HG03575 (cell line): ENCODE results near the gene CA5A.
"Not testable (repeated sequence)": the region's sequence is repeated elsewhere in the genome, so short reads cannot be mapped to it uniquely, and the experiment has no call there.

Experiments
- ATAC-seq: cut with Tn5 transposase; IDR thresholded peaks from one replicate; pipeline ENCODE4 v1.9.1; 2021; ENCODE audit not compliant: unreplicated experiment, insufficient number of reproducible peaks, low FRiP score; ENCODE audit errors: extremely low read depth

CA5A gene

DNA sequence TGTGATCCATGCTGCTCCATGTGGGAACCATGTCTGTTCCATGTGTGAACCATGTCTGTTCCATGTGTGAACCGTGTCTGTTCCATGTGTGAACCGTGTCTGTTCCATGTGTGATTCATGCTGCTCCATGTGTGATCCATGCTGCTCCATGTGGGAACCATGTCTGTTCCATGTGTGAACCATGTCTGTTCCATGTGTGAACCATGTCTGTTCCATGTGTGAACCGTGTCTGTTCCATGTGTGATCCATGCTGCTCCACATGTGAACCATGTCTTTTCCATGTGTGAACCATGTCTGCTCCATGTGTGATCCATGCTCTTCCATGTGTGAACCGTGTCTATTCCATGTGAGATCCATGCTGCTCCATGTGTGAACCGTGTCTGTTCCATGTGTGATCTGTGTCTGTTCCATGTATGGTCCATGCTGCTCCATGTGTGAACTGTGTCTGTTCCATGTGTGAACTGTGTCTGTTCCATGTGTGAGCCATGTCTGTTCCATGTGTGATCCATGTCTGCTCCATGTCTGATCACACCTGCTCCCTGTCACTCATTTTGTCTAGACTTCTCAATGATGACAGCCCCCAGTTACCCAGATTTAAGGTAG lies 56.8 kb downstream of the CA5A start:
- not testable (repeated sequence) for ATAC-seq

DNA sequence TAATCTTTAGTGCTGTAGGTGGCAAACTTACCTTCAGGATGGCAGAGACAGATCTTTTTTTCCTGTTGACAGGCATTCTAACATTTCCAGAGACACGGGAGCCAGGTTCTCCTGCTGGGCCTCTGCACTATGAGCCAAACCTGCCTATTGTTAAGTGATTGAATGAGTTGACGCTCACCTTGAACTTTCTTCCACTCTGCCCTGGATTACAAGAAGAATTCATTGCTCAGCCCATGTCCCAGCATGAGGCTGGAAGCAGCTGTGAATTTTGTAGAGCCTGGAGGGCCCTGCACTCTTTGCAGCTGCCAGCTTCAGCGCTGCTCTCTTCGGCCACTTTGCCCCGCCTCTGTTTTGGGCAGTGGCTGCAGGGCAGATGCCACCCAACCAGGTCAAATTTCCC lies 57.6 kb downstream of the CA5A start:
- ATAC-seq: no peak

DNA sequence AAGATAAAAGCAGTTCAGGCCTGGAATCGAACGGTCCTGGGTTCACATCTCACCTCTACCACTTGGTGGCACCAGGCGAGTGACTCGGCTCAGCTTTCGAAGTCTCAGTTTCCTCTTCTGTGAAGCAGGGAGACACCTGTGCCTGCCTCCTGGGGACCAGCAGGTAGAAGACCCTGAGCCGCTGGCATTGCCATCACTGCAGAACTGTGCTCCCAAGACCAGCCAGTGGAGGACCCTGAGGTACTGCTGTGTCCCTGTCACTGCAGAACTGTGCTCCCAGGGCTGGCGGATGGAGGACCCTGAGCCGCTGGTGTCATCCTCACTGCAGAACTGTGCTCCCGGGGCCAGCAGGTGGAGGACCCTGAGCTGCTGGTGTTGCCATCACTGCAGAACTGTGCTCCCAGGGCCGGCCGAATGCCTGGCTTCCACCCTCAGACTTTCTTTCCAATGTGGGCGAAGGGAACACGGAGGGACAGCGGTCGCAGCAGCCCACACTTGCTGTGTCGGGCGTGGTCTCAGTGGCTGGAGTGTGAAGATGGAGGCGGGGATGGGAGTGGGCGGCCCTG lies 58.3 kb downstream of the CA5A start:
- ATAC-seq: no peak

DNA sequence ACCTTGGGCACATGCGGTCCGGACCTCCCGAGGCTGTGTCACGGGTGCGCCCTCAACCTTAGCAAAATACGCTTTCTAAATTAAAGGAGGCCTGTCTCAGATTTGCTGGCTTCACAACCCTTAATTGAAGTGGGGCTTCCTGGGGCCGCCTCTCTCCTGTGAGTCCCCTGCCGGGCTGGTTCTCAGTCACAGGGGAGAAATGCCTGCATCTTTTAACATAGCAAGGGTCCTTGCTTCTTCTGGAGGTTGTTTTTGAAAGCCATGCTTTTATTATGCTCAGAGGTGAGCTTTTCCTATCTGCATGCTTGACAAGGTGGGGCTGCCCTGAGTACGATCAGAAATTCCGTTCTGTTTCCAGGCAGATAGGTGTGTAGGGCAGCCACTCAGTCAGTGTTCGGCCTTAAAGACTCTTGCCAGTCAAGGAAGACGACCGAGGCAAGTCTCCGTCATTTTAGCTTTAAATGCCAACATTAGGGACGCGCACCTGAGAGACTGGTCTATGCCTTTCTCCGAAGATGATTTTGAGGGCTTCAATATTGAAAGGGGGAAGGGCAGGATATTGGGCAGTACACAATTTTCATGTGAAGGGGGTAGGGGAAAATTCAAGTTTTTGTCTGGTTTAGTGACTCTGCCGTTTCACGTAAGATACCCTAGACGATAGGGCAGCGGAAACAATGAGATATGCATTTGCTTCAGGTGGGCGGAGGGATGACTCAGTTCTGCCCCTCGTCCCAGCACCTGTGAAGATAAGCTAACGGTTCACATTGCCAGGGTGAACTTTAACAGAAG lies 61.5 kb downstream of the CA5A start:
- ATAC-seq: no peak

DNA sequence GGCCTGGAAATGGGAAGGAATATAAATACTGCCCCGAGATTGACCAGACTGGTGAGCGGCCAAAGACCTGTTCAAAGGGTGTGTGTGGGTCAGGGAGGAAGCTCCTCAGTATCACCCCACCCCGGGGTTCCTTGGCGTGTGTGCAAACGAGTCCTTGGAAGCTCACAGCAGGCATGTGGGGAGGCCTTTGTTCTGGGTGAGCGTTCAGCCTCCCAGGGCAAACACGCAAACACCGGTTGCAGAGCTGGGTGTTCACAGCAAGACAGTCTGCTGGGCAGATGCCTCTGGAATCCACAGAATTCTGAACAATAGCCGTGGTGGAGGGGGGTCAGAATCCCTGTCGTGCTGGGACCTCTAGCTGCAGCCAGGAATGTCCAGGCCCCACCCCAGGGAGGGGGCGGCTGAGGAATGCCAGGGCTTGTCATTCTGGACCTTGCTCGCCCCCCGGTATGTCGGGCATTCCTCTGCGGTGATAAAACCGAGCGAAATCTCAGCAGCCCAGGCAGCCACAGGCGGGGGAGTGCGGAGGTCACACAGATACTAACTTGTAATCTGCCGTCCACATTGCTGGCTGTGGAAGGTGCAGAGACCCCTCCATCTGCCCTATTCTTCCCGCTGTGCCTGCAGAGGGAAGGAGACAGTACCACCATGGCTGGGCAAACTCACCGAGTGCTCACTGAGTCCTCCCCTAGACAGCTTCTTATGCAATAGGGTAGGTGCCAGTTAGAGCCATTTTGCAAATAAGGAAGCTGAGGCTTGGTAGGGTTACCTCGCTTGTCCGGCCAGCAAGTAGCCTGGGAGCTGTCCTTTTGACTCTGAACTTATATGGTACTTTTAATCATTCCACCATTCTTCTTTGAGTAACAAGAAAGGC lies 65.7 kb downstream of the CA5A start:
- not testable (repeated sequence) for ATAC-seq

DNA sequence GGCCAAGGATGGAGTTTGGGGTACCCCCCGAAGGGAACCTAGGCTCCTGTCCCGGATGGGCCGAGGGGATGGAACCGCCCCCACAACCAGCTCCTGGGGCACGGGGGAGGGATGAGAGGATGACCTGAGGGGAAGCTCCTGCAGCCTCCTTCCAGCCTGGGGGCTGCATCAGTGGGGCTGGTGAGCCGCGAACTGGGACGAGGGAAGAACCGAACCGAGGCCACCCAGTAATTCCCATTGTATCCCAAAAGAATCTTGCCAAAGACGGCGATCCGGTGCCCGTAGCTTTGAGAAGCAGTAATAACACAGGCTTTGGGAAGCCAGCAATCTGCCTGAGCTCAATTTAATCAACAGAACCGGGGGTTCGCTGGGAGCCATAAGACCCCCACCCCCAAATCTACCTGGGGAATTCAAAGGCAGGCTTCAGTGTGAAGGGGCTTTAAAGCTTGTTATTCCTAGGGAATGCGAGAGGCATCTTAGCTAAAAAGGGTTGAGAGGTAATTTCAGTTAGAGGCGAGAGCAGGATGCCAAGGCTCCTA lies 66.4 kb downstream of the CA5A start:
- not testable (repeated sequence) for ATAC-seq

DNA sequence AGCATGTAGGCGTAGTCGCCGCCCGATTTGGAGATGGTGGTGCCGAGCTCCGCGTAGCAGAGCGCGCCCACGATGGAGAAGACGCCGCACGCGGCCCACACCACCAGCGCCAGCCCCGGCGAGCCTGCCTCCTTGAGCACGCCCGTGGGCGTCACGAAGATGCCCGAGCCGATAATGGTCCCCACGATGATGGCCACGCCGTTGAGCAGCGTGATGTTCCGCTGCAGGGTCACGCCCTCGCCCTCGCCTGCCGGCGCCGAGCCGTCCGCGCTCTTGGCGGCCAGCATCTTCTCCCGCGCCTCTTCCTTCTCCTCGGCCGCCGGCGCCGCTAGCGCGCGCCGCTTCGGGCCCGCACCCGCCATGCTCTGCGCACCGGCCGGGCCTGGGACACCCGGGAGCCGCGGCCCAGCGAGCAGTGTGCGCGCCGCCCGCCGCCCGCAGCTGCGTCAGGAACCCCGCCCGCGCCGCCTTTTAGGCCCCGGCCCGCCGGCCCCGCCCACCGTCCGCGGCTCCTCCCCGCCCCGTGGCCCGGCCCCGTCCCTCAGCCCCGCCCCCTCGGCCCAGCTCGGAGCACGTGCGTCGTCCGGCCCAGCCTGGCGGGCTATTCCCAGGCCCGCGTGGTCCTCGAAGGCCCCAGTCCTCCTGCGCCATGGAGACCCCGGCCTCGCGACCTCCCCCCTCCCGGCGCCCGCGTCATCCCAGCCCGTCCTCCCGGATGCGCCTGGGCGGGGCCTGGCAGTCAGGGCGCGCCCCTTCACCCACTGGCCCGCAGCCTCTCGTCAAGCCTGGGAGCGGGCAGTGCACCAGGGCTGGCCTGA lies 67.1 kb downstream of the CA5A start, which contains the start of gene SLC7A5:
Gene SLC7A5 (minus strand): TSS at position 447 of the 818 bp plus-strand sequence. CDS start 85 bp downstream, at position 362.
- not testable (repeated sequence) for ATAC-seq

DNA sequence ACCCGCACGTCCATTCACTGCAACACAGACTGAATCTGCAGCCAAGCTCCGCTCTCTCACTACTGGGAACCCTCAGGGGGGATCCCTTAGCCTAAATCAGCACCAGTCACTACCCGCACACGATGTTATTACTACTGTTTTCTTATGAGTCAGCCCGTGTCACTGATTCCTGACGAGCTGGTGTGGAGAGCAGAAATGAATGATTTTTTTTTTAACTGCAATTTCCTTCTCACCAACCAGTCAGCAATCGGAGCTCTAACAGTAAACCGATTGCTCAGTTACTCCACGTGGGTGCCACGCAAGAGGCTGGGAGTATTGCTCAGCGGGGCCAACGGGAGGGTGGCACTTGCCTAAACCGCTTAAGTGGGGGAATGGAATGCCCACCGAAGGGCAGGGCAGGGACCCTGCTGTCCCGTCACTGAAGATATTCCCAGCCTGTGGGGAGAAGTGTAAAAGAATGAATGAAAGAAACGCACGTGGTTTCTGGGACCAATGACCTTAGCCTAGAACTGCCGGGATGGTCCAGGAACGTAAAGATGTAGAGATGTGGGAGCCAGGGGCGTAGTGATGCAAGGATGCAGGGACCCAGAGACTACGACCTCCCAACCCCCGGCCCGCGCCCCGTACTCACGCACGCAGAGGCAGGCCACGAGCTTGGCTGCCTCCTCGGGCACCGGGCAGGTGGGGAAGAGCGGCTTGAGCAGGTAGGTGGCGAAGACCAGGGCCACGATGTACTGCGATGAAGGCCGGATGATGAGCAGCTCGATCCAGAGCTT lies 67.9 kb downstream of the CA5A start:
- not testable (repeated sequence) for ATAC-seq

DNA sequence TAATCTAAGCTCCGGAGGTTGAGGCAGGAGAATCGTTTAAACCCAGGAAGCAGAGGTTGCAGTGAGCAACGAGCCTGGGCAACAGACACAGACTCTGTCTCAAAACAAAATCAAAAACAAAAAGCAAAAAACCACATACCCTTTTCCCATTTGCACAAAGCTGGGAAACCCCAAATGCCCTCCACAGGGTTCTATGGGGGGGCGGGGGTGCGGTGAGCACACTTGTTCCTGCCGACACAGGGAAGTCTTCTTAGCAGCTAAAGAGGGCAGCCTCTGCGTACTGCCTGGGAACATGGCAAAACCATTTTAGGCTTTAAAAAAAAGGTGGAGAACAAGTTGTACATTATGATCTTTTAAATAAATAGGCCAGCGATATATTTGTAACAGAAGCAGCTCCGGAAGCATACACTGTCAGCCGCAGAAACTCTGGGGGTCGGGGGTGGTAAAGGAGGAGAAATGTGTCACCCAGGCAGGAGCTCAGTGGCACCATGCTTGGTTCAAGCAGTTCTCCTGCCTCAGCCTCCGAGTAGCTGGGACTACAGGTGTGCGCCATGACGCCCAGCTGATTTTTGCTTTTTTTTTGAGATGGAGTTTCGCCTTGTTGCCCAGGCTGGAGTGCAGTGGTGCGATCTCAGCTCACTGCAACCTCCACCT lies 70.3 kb downstream of the CA5A start:
- not testable (repeated sequence) for ATAC-seq

DNA sequence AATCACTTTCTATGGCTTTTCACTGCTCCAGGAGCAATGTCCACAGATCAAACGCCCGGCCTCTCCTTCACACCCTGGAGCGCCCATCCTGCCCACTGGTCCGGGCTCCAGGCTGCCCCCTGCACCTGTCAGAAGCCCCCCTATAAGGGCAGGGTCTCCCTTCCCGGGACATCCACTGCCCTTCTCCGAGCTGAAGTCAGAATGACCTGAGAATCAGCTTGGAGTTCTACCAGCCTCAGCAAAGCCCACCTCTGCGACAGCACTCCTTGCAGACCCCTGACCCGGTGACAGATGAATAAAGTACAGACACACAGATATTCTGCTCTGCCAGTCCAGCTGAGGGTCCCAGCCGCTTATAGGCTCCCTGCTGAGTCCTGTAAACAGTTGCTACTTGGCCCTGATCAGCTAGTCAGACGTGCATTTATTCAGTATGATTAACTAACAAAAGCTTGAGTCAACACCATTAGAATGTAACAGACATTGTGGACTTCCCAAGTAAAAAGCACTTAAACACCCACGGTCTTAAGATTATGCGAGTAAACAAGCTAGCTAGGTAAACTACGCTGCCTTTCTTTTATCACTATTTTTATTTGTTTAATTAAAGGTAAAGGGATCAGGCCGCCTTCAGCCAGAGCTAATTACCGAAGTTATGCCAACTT lies 71.9 kb downstream of the CA5A start:
- no peak for ATAC-seq

DNA sequence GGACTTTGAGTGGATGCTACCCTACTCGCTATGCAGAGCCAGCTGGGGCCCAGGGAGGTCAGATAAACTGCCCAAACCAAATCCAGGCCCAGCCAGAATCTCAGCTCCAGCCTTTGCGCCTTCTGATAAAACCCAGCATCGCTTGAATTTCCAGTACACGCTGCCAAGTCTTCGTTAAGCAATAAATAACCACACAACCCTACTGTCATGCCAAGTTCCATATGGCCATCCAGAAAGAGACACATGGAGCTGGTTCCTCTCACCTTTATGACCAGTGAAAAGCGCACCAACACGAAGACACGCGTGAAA lies 73.0 kb downstream of the CA5A start:
- ATAC-seq: not testable (repeated sequence)

DNA sequence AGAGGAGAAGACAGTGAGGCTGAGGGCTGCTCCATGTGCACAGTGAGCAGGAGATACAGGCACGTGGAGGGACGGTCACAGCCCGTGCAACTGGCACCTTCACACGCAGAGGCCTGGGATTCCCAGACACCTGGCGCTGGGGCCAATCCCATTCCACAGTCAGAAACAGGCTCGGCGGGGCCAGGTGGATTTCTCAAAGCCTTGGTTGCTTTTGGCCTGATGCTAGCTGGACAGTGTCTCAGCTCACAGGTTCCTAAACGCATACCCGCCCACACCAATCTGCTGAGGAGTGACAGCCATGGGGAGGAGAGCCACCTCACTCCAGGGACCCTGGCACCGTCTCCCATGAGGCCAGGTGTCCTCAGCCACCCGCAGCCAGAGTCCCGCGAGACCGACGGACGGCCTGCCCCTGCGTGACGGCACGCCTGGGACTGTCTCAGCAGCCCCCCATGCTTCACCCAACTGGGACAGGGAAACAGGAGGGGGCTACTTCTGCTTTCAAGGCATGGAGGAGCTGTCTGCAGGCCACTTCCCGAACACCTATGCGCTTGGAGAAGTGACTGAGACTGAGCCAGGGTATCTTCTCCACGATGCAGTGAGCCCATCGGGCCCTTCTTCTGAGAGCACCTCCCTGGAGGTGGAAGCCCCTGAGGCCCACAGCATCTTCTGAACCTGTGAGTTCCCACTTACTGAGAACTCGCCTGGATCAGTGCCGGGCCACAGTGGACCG lies 73.6 kb downstream of the CA5A start:
- not testable (repeated sequence) for ATAC-seq

DNA sequence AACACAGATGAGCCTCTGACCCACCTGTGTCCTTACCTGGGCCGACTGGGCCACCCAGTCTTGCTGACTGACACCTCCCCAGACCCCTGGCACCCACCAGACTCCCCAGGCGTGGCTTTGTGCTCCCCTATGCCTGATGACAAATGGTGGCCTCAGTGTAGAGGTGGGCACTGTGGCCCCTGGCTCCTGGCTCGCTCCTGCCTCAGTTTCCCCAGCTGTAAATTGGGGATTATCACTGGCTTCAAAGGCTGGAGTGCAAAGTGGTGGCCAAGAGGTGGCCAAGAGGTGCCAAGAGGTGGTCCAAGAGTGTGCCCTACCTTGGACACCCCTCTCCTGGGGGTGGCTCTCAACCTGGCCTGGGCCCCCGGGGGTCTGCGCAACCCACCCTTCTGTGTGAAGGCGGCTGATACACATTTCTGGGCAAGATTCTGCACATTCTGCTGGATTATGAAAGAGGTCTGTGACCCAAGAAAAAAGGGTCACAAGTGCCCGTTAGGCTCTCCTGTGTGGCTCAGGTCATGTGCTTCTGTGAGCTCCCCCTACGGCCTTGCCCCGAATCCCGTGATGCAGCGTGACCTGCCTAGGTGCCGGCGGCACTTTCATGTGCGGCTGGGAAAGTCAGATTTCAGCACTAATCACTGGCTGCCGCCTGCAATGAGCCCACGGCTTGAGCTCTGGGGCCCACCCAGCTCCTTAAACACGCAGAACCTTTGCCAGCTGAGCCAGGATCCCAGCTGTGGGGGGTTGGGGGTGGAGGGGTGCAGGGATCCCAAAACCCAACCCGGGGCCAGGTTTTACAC lies 74.8 kb downstream of the CA5A start:
- ATAC-seq: not testable (repeated sequence)

DNA sequence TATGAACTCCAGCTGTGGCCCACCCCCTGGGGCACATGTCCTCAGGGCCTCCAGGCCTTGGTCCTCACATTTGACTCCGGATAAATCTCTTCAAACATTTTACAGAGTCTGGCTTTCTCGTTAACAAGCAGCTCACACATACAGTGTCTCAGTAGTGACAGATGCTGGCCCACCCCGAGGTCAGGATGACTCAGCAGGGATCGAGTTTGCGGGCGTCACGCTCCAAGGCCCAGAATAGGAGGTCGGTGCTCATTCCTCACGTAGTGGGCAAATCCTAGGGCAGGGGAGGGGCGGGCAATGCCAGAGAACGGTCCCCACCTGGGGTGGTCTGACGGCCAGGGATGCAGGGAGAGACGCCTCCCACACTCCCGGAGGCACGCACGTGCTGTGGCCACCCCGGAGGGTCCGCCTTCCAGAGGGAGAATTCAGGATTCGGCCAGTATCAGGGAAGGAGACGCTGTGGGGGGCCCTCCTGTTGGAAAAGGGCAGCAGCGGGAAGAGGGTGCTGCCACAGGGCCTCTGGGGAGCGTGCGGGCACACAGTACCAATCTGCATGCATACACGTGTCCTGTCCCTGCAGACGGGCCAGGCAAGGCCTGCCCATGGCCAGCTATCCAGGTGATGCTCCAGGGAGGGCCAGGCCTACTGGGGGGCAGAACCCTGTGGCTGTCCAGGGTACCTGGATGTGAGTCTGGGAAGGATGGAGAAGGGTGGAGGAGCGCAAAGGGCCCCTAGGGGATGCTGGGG lies 75.6 kb downstream of the CA5A start:
- no peak for ATAC-seq
